ENCODE results near the gene PTPRZ1. TPM values are rescaled to one million over a fixed set of nuclear protein-coding genes. Genes with fewer than 3 reads are reported as not detected.

PTPRZ1 gene
- total and polyA plus RNA-seq, 2 donors from 2014 or later, result 0.17 to 0.98 TPM

DNA sequence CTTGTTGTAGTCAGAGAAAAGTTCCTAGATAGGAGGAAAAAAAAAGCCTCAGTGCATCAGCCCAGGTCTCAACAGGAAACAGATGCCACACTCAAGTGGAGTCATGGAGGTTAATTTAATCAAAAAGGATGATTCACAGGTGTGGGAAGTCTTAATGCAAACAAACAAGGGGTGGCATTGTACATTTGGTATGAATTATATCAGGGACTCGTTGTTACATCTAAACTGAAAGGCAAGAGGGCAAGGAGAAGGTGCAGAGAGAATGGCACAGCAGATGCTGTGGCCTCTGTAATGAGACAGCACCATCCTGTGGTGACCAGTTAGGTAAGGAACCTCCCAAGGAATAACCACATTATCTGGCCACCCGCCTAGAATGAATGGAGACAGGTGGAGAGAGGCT is 133.7 kb downstream of the PTPRZ1 start:
- H3K9me3 ChIP-seq (ENCODE audit: control insufficient read depth in 2 of 3, insufficient read depth in 1 of 3, low read length in 3 of 3), result no peaks in the 10 kb centered on the region
- H3K4me1 ChIP-seq (ENCODE audit: control insufficient read depth in 2 of 3, insufficient read depth in 2 of 3, low read depth in 1 of 3, low read length in 3 of 3), result no peaks in the 10 kb centered on the region
- FAIRE-seq (no peak), DNase-seq (no peak)
- no peak overlapping the region for H3K9ac ChIP-seq (ENCODE audit: low read length in 3 of 3)
- H3K27me3 ChIP-seq (ENCODE audit: control insufficient read depth, insufficient read depth, low read length), result no peaks in the 10 kb centered on the region
- TF ChIP-seq, protein P1, sequence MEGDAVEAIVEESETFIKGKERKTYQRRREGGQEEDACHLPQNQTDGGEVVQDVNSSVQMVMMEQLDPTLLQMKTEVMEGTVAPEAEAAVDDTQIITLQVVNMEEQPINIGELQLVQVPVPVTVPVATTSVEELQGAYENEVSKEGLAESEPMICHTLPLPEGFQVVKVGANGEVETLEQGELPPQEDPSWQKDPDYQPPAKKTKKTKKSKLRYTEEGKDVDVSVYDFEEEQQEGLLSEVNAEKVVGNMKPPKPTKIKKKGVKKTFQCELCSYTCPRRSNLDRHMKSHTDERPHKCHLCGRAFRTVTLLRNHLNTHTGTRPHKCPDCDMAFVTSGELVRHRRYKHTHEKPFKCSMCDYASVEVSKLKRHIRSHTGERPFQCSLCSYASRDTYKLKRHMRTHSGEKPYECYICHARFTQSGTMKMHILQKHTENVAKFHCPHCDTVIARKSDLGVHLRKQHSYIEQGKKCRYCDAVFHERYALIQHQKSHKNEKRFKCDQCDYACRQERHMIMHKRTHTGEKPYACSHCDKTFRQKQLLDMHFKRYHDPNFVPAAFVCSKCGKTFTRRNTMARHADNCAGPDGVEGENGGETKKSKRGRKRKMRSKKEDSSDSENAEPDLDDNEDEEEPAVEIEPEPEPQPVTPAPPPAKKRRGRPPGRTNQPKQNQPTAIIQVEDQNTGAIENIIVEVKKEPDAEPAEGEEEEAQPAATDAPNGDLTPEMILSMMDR (IDR thresholded peaks at IDR 0.05; ENCODE audit: borderline replicate concordance, extremely low read depth, insufficient read depth), result no peak
- no peak overlapping the region for H3K4me3 ChIP-seq (ENCODE audit: low read length in 3 of 3)
- intact Hi-C loops (cut with DNase I), result no loop called here
- no peak overlapping the region for H3K27ac ChIP-seq (ENCODE audit: low read depth in 2 of 2, low read length in 2 of 2)
- H3K36me3 ChIP-seq (ENCODE audit: control insufficient read depth in 2 of 3, insufficient read depth in 3 of 3, low read length in 3 of 3), result no peaks in the 10 kb centered on the region

DNA sequence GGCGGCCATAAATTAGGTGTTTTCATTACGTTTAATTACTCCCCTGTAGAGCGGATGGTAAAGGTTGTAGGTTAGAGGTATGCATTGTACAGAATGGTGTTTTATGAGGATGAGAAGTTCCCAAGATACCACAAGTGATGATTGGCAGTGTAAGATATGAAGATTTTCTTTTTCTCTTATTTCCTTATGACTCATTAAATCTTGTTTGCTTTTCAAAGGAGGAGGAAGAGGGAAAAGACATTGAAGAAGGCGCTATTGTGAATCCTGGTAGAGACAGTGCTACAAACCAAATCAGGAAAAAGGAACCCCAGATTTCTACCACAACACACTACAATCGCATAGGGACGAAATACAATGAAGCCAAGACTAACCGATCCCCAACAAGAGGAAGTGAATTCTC is 137.2 kb downstream of the PTPRZ1 start:
- intact Hi-C loops (cut with DNase I), result no loop called here
- Histone ChIP-seq H3K4me3 (ENCODE audit: low read length in 3 of 3) (no peak overlapping the region), H3K36me3 (ENCODE audit: control insufficient read depth in 2 of 3, insufficient read depth in 3 of 3, low read length in 3 of 3) (no peaks in the 10 kb centered on the region), H3K27ac (ENCODE audit: low read depth in 2 of 2, low read length in 2 of 2) (no peak overlapping the region), H3K9me3 (ENCODE audit: control insufficient read depth in 2 of 3, insufficient read depth in 1 of 3, low read length in 3 of 3) (no peaks in the 10 kb centered on the region), H3K27me3 (ENCODE audit: control insufficient read depth, insufficient read depth, low read length) (no peaks in the 10 kb centered on the region), H3K4me1 (ENCODE audit: control insufficient read depth in 2 of 3, insufficient read depth in 2 of 3, low read depth in 1 of 3, low read length in 3 of 3) (no peaks in the 10 kb centered on the region), H3K9ac (ENCODE audit: low read length in 3 of 3) (no peak overlapping the region)
- no peak for FAIRE-seq
- TF ChIP-seq, protein P1 (IDR thresholded peaks at IDR 0.05; ENCODE audit: borderline replicate concordance, extremely low read depth, insufficient read depth), result no peak
- DNase-seq, result no peak

DNA sequence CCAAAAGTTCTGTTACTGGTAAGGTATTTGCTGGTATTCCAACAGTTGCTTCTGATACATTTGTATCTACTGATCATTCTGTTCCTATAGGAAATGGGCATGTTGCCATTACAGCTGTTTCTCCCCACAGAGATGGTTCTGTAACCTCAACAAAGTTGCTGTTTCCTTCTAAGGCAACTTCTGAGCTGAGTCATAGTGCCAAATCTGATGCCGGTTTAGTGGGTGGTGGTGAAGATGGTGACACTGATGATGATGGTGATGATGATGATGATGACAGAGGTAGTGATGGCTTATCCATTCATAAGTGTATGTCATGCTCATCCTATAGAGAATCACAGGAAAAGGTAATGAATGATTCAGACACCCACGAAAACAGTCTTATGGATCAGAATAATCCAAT is 140.1 kb downstream of the PTPRZ1 start:
- intact Hi-C loops (cut with DNase I), result no loop called here
- DNase-seq (no peak), FAIRE-seq (no peak)
- H3K9me3 ChIP-seq (ENCODE audit: control insufficient read depth in 2 of 3, insufficient read depth in 1 of 3, low read length in 3 of 3), result no peaks in the 10 kb centered on the region
- TF ChIP-seq, protein P1 (IDR thresholded peaks at IDR 0.05; ENCODE audit: borderline replicate concordance, extremely low read depth, insufficient read depth), result no peak
- no peaks in the 10 kb centered on the region for H3K36me3 ChIP-seq (ENCODE audit: control insufficient read depth in 2 of 3, insufficient read depth in 3 of 3, low read length in 3 of 3)
- H3K4me1 ChIP-seq (ENCODE audit: control insufficient read depth in 2 of 3, insufficient read depth in 2 of 3, low read depth in 1 of 3, low read length in 3 of 3), result no peaks in the 10 kb centered on the region
- H3K27me3 ChIP-seq (ENCODE audit: control insufficient read depth, insufficient read depth, low read length), result no peaks in the 10 kb centered on the region
- H3K4me3 ChIP-seq (ENCODE audit: low read length in 3 of 3), result no peak overlapping the region
- H3K9ac ChIP-seq (ENCODE audit: low read length in 3 of 3), result no peak overlapping the region
- no peak overlapping the region for H3K27ac ChIP-seq (ENCODE audit: low read depth in 2 of 2, low read length in 2 of 2)

DNA sequence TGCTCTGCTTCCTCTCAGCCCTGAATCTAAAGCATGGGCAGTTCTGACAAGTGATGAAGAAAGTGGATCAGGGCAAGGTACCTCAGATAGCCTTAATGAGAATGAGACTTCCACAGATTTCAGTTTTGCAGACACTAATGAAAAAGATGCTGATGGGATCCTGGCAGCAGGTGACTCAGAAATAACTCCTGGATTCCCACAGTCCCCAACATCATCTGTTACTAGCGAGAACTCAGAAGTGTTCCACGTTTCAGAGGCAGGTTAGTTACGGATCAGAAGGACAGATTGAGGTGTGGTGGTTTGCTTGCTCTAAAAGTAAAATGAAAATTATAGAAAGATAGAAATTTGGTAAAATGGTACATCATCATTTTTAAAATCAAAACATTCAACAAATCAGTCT is 140.7 kb downstream of the PTPRZ1 start:
- no peak for FAIRE-seq

More for the DNA sequence above, 140.7 kb downstream of the PTPRZ1 start:
- Histone ChIP-seq H3K27ac (ENCODE audit: low read depth in 2 of 2, low read length in 2 of 2) (no peak overlapping the region), H3K4me3 (ENCODE audit: low read length in 3 of 3) (no peak overlapping the region), H3K9me3 (ENCODE audit: control insufficient read depth in 2 of 3, insufficient read depth in 1 of 3, low read length in 3 of 3) (no peaks in the 10 kb centered on the region), H3K9ac (ENCODE audit: low read length in 3 of 3) (no peak overlapping the region), H3K27me3 (ENCODE audit: control insufficient read depth, insufficient read depth, low read length) (no peaks in the 10 kb centered on the region), H3K4me1 (ENCODE audit: control insufficient read depth in 2 of 3, insufficient read depth in 2 of 3, low read depth in 1 of 3, low read length in 3 of 3) (no peaks in the 10 kb centered on the region), H3K36me3 (ENCODE audit: control insufficient read depth in 2 of 3, insufficient read depth in 3 of 3, low read length in 3 of 3) (no peaks in the 10 kb centered on the region)
- TF ChIP-seq, protein P1 (IDR thresholded peaks at IDR 0.05; ENCODE audit: borderline replicate concordance, extremely low read depth, insufficient read depth), result no peak
- intact Hi-C loops (cut with DNase I), result no loop called here
- DNase-seq, result no peak

Data from kidney (tissue), 14 donors.